Left ventricle myocardium inferior (tissue), 1 donor: ENCODE data around the gene AGBL5. TPM values are rescaled to one million over a fixed set of nuclear protein-coding genes. Genes with fewer than 3 reads are reported as not detected.
A peak's percentile ranks its signal among the peaks of the same experiment; 100 is the strongest.

Source experiments
- DNase-seq: peaks from one replicate; pipeline ENCODE4 v3.0.0-alpha.2; 2020
- H3K27ac ChIP-seq: fragments of 200-600 bp; replicated peaks from 2 replicates; pipeline ENCODE4 v1.8.0; 2021
- H3K27me3 ChIP-seq: fragments of 200-600 bp; 2 replicates; pipeline ENCODE4 v1.8.0; 2021; ENCODE audit warnings: low read depth
- H3K36me3 ChIP-seq: fragments of 200-600 bp; 2 replicates; pipeline ENCODE4 v1.8.0; 2021
- H3K4me1 ChIP-seq: fragments of 200-600 bp; 2 replicates; pipeline ENCODE4 v1.8.0; 2021
- H3K4me3 ChIP-seq: fragments of 200-600 bp; 2 replicates; pipeline ENCODE4 v1.8.0; 2021; ENCODE audit warnings: mild to moderate bottlenecking, moderate library complexity
- H3K9me3 ChIP-seq: fragments of 200-600 bp; replicated peaks from 2 replicates; pipeline ENCODE4 v1.8.0; 2021
- CTCF ChIP-seq: fragments of 200-600 bp; IDR thresholded peaks from 2 replicates; pipeline ENCODE4 v1.8.0; 2021; ENCODE audit warnings: antibody characterized with exemption, mild to moderate bottlenecking, borderline replicate concordance
- intact Hi-C: fragments of 100-400 bp; cut with micrococcal nuclease; formaldehyde crosslinking; loops from one replicate; pipeline ENCODE4 v1.11.0; 2022
- total RNA-seq: library from RNA; stranded (reverse); fragmentation: NEBNext Ultra II Directional; extraction: Animal tissue kit (Norgen Biotek cat#: 25700); gene quantifications from one replicate; pipeline ENCODE4 v1.2.1, GENCODE V29; 2021
- donor health status: DM: no; HTN: yes; CAD: no; lungs with severe emphysema.

The AGBL5 gene
- total RNA-seq, 1 donor from 2014 or later = 10.0 TPM

GRCh38 chr2:27019459-27019858 lies 32.0 kb upstream of the AGBL5 start:
- no peak overlapping the region for H3K4me3 ChIP-seq
- intact Hi-C loops = loop anchor here (5.0 kb wide), 1 partner anchor 57 kb away; no protein-coding TSS in a partner anchor
- H3K36me3 ChIP-seq = peaks cover 25% of the 10 kb centered on the region
- peak overlapping the region; percentile 65 for H3K27ac ChIP-seq
- no peaks in the 10 kb centered on the region for H3K27me3 ChIP-seq
- H3K4me1 ChIP-seq = peaks cover 69% of the 10 kb centered on the region
- DNase-seq = no peak
- no peaks in the 10 kb centered on the region for H3K9me3 ChIP-seq
- TF ChIP-seq CTCF = no peak

- peak; percentile 72 for DNase-seq
- peak overlapping the region; percentile 65 for H3K27ac ChIP-seq
- H3K9me3 ChIP-seq = no peaks in the 10 kb centered on the region
- no peaks in the 10 kb centered on the region for H3K27me3 ChIP-seq
- TF ChIP-seq CTCF = no peak
- peaks cover 32% of the 10 kb centered on the region for H3K36me3 ChIP-seq
- peaks cover 62% of the 10 kb centered on the region for H3K4me1 ChIP-seq
- no peak overlapping the region for H3K4me3 ChIP-seq
- intact Hi-C loops = loop anchor here (5.0 kb wide), 1 partner anchor 58 kb away; no protein-coding TSS in a partner anchor
Measured at GRCh38 chr2:27019931-27020855, 31.3 kb upstream of the AGBL5 start.

GRCh38 chr2:27021253-27022049 lies 30.0 kb upstream of the AGBL5 start:
- peaks cover 44% of the 10 kb centered on the region for H3K36me3 ChIP-seq
- no peak for DNase-seq
- no peaks in the 10 kb centered on the region for H3K27me3 ChIP-seq
- intact Hi-C loops = no loop called here
- peak overlapping the region; percentile 65 for H3K27ac ChIP-seq
- no peaks in the 10 kb centered on the region for H3K9me3 ChIP-seq
- H3K4me1 ChIP-seq = peaks cover 49% of the 10 kb centered on the region
- no peak for TF ChIP-seq CTCF
- H3K4me3 ChIP-seq = no peak overlapping the region

GRCh38 chr2:27023740-27024139 lies 27.7 kb upstream of the AGBL5 start:
- intact Hi-C loops = no loop called here
- no peak for DNase-seq
- H3K36me3 ChIP-seq = peaks cover 64% of the 10 kb centered on the region
- peaks cover 26% of the 10 kb centered on the region for H3K4me1 ChIP-seq
- TF ChIP-seq CTCF = no peak
- H3K9me3 ChIP-seq = no peaks in the 10 kb centered on the region
- no peak overlapping the region for H3K4me3 ChIP-seq
- H3K27me3 ChIP-seq = no peaks in the 10 kb centered on the region
- H3K27ac ChIP-seq = no peak overlapping the region

GRCh38 chr2:27024188-27024587 lies 27.3 kb upstream of the AGBL5 start:
- H3K27me3 ChIP-seq = no peaks in the 10 kb centered on the region
- H3K36me3 ChIP-seq = peaks cover 68% of the 10 kb centered on the region
- DNase-seq = no peak
- peaks cover 22% of the 10 kb centered on the region for H3K4me1 ChIP-seq
- TF ChIP-seq CTCF = no peak
- intact Hi-C loops = no loop called here
- H3K4me3 ChIP-seq = no peak overlapping the region
- no peaks in the 10 kb centered on the region for H3K9me3 ChIP-seq
- no peak overlapping the region for H3K27ac ChIP-seq
